ENCODE data around the gene TP53I11. TPM values are rescaled to one million over a fixed set of nuclear protein-coding genes. Genes with fewer than 3 reads are reported as not detected.

The TP53I11 gene
- total RNA-seq, 2 donors from 2014 or later = 21.8 to 91.0 TPM

DNA sequence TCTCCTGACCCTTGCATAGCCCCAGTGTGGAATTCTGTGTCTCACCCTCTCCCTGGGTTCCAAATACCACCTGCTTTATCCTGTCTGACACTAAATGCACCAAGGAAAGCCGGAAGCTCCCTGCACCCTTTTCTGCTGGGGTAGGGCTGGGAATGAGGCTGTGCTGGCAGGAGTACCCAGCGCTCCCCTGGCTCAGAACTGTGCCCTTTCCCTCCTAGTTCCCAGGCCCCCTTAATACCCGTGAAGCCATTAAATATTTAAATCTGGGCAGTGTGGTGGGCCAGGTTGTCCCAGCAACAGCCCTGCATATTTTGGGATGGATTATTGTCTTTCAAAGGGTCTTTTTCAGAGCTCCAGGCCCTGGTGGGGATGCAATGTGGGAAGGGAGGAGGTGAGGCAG is 63.0 kb downstream of the TP53I11 start:
- intact Hi-C loops (cut with DNase I) = no loop called here
- Histone ChIP-seq H3K27ac (no peak overlapping the region), H3K4me3 (no peak overlapping the region), H3K9me3 (no peaks in the 10 kb centered on the region), H3K4me1 (no peaks in the 10 kb centered on the region), H3K27me3 (no peaks in the 10 kb centered on the region), H3K36me3 (replicated peaks in 1 of 2; ENCODE audit: insufficient read depth in 1 of 2, low read depth in 2 of 2) (no peaks in the 10 kb centered on the region)
- TF ChIP-seq CTCF (IDR thresholded peaks at IDR 0.05) (no peak), POLR2A (IDR thresholded peaks at IDR 0.05) (no peak)
- DNase-seq (no peak), ATAC-seq (no peak)
- WGBS, 2 donors = 67 to 76% methylated on average over 2 to 3 of the region's 3 CpGs

DNA sequence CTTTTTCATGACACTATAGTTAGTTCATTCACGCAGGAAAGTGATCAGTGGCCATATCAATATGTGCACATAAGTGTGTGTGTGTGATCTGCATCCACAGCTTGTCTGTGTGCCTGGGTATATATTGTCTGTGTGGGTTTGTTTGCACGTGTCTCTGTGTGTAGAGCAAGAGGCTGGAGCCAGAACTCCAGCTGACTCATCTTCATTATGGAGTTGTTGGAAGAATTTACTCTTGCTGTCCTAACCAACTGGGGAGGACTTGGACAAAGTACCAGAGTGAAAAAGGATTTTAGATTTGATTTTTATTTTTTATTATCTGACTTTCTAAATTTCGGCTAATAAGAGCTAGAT is 63.9 kb downstream of the TP53I11 start:
- no peaks in the 10 kb centered on the region for H3K36me3 ChIP-seq (replicated peaks in 1 of 2; ENCODE audit: insufficient read depth in 1 of 2, low read depth in 2 of 2)
- intact Hi-C loops (cut with DNase I) = no loop called here
- no peaks in the 10 kb centered on the region for H3K4me1 ChIP-seq
- H3K4me3 ChIP-seq = no peak overlapping the region
- H3K9me3 ChIP-seq = no peaks in the 10 kb centered on the region
- no peaks in the 10 kb centered on the region for H3K27me3 ChIP-seq
- no peak for DNase-seq
- 51 to 59% methylated on average over 3 of the region's 3 CpGs for WGBS, 2 donors
- TF ChIP-seq CTCF (IDR thresholded peaks at IDR 0.05) (no peak), POLR2A (IDR thresholded peaks at IDR 0.05) (no peak)
- H3K27ac ChIP-seq = no peak overlapping the region
- ATAC-seq = no peak

- no peak for ATAC-seq
- Histone ChIP-seq H3K36me3 (replicated peaks in 1 of 2; ENCODE audit: insufficient read depth in 1 of 2, low read depth in 2 of 2) (no peaks in the 10 kb centered on the region), H3K4me1 (no peaks in the 10 kb centered on the region), H3K27me3 (no peaks in the 10 kb centered on the region), H3K27ac (no peak overlapping the region), H3K4me3 (no peak overlapping the region), H3K9me3 (no peaks in the 10 kb centered on the region)
- 65 to 70% methylated on average over 13 of the region's 13 CpGs for WGBS, 2 donors
- no peak for DNase-seq
- TF ChIP-seq POLR2A (IDR thresholded peaks at IDR 0.05) (no peak), CTCF (IDR thresholded peaks at IDR 0.05) (no peak)
- intact Hi-C loops (cut with DNase I) = no loop called here
These were observed 64.5 kb downstream of the TP53I11 start for GRCh38 chr11:44885919-44886789.

DNA sequence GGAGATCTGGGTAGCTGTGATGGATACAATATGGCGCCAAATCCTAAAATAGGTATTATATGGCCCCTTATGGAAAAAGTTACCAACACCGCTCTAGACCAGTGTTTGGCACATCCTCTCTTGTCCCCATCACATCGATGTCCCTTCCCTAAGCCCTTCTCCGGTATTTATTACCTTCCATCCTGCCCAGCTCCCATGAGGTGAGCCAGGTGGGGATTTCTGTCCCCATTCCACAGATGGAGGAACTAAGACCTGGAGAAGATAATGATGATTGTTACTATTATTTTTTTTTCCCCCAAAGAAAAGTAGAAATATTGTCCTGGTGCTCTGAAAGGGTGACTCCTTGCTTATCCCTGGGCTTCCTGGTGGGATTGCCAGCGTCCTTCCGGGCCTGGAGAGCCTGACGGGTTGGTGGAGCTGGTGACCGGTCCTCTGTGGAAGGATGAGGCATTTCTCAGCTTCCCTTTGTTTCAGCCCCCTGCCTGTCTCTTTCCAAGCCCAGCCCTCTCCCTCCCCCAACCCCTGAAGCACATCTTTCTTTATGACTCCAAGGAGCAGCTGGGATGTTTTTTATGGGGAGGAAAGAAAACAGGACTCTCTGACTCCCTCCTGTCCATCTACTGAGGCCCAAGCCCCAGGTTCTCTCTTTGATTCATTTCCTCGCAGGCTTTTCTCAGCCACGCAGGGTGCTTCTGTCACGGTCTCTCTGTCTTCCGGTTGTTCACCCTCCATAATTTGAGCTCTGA is 65.4 kb downstream of the TP53I11 start:
- no peaks in the 10 kb centered on the region for H3K4me1 ChIP-seq
- H3K27ac ChIP-seq = no peak overlapping the region
- no peaks in the 10 kb centered on the region for H3K9me3 ChIP-seq
- no peaks in the 10 kb centered on the region for H3K36me3 ChIP-seq (replicated peaks in 1 of 2; ENCODE audit: insufficient read depth in 1 of 2, low read depth in 2 of 2)
- DNase-seq (no peak), ATAC-seq (no peak)
- intact Hi-C loops (cut with DNase I) = no loop called here
- TF ChIP-seq CTCF (IDR thresholded peaks at IDR 0.05) = no peak
- no peak for TF ChIP-seq POLR2A (IDR thresholded peaks at IDR 0.05)
- WGBS, 2 donors = 85 to 87% methylated on average over 12 of the region's 12 CpGs
- H3K4me3 ChIP-seq = no peak overlapping the region
- no peaks in the 10 kb centered on the region for H3K27me3 ChIP-seq

Data from body of pancreas (tissue), 4 donors.